Activated T-cell treated with anti-CD3 and anti-CD28 coated beads, Interleukin-2, amount 50 U/mL, for 4 hours (primary cell): ENCODE results near the gene A1BG. TPM values are rescaled to one million over a fixed set of nuclear protein-coding genes. Genes with fewer than 3 reads are reported as not detected.

Experiments
- ATAC-seq, 2 donors: fragments of 200-7000 bp; cut with Tn5 transposase; one replicate each; pipeline ENCODE4 v1.10.0; 2021
- DNase-seq: peaks from one replicate; pipeline ENCODE4 v3.0.0-alpha.2; 2020
- H3K27me3 Mint-ChIP-seq: one replicate; pipeline ENCODE4 v1.8.0; 2021; ENCODE audit warnings: low read depth, mixed read lengths
- H3K36me3 Mint-ChIP-seq: one replicate; pipeline ENCODE4 v1.8.0; 2022; ENCODE audit warnings: mixed read lengths; ENCODE audit not compliant: insufficient read depth
- H3K4me1 Mint-ChIP-seq: one replicate; pipeline ENCODE4 v1.8.0; 2021; ENCODE audit warnings: low read depth, mixed read lengths
- H3K4me3 Mint-ChIP-seq: one replicate; pipeline ENCODE4 v1.8.0; 2021; ENCODE audit warnings: mild to moderate bottlenecking, moderate library complexity, mixed read lengths
- H3K9me3 Mint-ChIP-seq: one replicate; pipeline ENCODE4 v1.8.0; 2021; ENCODE audit warnings: mixed read lengths
- total RNA-seq, 3 donors: library from RNA; stranded (reverse); gene quantifications; one replicate each; pipeline ENCODE4 v1.2.1, GENCODE V29; 2021

Gene A1BG
- total RNA-seq: 10 to 100 TPM in 2 of 3 donors, 1 to 10 TPM in 1; 9.0 to 12.0 (median 11.5) TPM

DNA sequence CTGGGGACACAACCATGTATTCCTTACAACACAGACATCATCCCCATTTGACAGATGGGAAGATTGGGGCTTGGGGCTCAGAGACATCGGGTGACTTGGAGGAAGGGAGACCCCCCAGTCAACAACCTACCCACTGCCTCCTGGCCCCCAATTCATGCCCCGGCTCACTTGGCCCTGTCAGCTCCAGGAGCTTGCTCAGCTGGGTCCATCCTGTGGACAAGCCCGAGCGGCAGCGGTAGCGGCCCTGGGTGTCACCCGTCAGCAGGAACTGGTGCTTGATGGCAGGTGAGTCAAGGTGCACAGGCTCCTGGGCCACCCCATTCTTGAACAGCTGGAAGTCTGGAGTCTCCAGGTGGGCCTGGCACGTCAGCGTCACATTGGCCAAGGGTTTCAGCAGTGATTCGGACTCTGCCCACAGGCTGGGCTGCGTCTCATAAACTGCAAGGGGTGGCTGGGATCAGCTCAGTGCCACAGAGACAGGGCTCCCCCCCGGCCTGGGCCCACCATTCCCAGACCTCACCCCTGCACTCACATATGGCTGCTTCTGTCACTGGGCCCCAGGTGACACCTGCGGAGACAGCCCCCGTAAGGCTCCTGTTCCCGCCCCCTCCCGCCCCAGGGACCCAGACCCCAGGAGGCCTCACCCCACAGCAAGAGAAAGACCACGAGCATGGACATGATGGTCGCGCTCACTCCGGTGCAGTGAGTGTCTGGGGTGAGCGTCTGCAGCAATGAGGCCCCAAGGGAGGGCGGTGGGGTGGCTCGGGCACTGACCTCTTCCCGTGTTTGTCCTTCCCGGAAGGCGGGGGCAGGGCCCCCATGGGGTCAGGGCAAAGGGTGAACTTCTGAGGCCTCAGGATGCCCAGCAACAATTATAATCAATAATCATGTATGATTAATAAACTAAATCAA, at the start of gene A1BG:
Gene A1BG (minus strand): TSS at position 733 of the 912 bp plus-strand sequence. CDS start 55 bp downstream, at position 678.
- H3K4me1 Mint-ChIP-seq: peaks cover 34% of the 10 kb centered on the region
- no peaks in the 10 kb centered on the region for H3K9me3 Mint-ChIP-seq
- H3K4me3 Mint-ChIP-seq: no peak within 1 kb of the TSS
- no peak for ATAC-seq
- H3K36me3 Mint-ChIP-seq: peaks cover 3% of the 10 kb centered on the region
- peaks cover 1% of the 10 kb centered on the region for H3K27me3 Mint-ChIP-seq
- no peak for DNase-seq

GRCh38 chr19:58401840-58402421, 48.6 kb upstream of the A1BG start:
- DNase-seq: no peak
- peaks cover 15% of the 10 kb centered on the region for H3K27me3 Mint-ChIP-seq

DNA sequence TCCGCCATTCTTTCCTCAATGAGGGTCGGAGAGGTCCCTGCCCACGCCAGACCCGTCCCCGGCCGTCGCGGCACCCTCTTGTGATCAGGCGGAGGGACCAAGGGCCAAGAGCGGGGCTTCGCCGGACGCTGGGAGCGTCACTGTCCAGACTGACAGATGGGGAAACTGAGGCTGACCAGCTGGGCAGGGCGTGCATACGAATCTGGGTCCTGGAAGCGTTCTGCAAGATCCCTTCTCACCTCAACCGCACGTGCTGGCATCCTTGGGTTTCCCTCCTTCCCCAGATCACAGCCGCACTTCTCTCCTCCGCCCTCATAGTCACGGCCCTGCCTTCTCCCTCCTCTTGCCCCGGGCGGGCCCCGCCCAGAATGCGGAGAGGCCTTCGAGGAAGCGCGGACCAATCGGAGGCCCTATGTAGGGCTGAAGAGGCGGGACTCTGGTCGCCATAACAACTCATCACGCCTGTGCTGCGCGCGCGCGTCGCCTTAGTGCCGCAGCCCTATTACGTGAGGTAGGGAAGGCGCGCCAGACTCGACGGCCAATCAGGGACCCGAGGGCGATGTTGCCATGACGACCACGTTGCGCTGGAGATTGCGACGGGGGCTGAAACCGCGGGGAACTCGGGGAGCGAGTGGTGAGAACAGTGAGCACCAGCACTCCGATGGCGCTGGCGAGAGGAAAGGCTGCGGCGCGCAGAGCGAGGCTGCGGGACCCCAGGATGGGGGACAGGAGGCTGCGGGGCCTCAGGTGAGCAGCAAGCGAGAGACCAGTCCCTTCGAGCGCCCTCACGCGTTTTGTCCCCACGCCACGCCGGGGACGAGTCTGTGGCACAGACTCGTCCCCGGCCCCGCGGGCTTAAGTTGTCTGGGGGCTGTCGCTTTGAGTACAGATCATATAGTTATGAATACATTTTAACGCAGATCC, 47.9 kb upstream of the A1BG start:
- Mint-ChIP-seq H3K4me3 (peak overlapping the region; percentile 79), H3K36me3 (no peaks in the 10 kb centered on the region), H3K9me3 (no peaks in the 10 kb centered on the region), H3K4me1 (peaks cover 12% of the 10 kb centered on the region), H3K27me3 (peaks cover 15% of the 10 kb centered on the region)
- peak; percentile 99 for DNase-seq
- peak; percentile 98 for ATAC-seq

More at GRCh38 chr19:58401840-58402421, 48.6 kb upstream of the A1BG start:
- peak overlapping the region; percentile 79 for H3K4me3 Mint-ChIP-seq
- ATAC-seq: no peak
- no peaks in the 10 kb centered on the region for H3K9me3 Mint-ChIP-seq
- no peaks in the 10 kb centered on the region for H3K36me3 Mint-ChIP-seq
- H3K4me1 Mint-ChIP-seq: peaks cover 14% of the 10 kb centered on the region

- H3K27me3 Mint-ChIP-seq: peaks cover 20% of the 10 kb centered on the region
- no peak for ATAC-seq
- DNase-seq: no peak
- H3K9me3 Mint-ChIP-seq: no peaks in the 10 kb centered on the region
- H3K4me1 Mint-ChIP-seq: peaks cover 12% of the 10 kb centered on the region
- peaks cover 3% of the 10 kb centered on the region for H3K36me3 Mint-ChIP-seq
- peak overlapping the region; percentile 79 for H3K4me3 Mint-ChIP-seq
These were observed 47.1 kb upstream of the A1BG start for GRCh38 chr19:58400316-58400915.

- Mint-ChIP-seq H3K4me3 (no peak overlapping the region), H3K9me3 (no peaks in the 10 kb centered on the region)
These were observed 46.6 kb upstream of the A1BG start for GRCh38 chr19:58399903-58400302.

DNA sequence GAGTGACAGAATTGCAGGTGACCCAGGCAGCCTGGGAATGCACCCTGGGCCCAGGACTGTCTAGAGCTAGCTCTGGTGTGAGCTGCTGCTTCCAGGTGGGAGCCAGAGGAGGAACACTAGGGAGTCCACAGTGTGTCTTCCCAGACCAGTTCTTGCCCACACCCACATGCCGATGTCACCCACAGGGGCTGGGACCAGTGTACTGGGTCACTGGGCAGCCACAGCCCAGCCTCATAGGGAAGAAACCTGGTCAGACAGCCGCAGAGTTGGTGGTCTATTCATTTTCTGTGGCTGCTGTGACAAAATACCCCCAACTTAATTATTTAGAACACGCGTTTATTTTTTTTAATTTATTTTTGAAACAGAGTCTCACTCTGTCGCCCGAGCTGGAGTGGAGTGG, 45.3 kb upstream of the A1BG start:
- no peaks in the 10 kb centered on the region for H3K9me3 Mint-ChIP-seq
- ATAC-seq: no peak
- H3K4me3 Mint-ChIP-seq: no peak overlapping the region

More at GRCh38 chr19:58399903-58400302, 46.6 kb upstream of the A1BG start:
- ATAC-seq: no peak
- Mint-ChIP-seq H3K27me3 (peaks cover 20% of the 10 kb centered on the region), H3K36me3 (peaks cover 5% of the 10 kb centered on the region), H3K4me1 (peaks cover 12% of the 10 kb centered on the region)
- DNase-seq: no peak

DNA sequence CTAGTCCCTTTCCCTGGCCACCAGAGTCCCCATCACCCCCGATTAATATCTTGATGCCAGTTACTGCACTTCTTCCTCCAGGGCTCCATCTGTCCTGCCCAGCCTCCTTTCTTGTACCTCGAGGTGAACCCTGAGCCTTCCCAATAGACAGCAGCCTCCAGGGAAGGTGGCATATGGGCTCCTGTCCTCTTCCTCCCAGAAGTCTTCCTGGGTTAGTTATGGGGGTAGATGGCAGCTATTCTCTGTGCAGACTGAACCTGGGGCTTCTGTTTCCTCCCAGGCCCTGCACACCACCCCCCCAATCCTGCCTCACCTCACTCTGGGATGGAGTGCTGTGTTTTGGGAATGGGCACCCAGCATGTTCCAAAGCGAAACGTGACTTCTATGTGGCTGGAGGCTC, 44.8 kb upstream of the A1BG start:
- Mint-ChIP-seq H3K36me3 (peaks cover 22% of the 10 kb centered on the region), H3K4me3 (no peak overlapping the region), H3K27me3 (peaks cover 20% of the 10 kb centered on the region), H3K4me1 (peaks cover 12% of the 10 kb centered on the region), H3K9me3 (no peaks in the 10 kb centered on the region)
- no peak for ATAC-seq
- no peak for DNase-seq

More for the DNA sequence above, 45.3 kb upstream of the A1BG start:
- peaks cover 18% of the 10 kb centered on the region for H3K36me3 Mint-ChIP-seq
- peaks cover 20% of the 10 kb centered on the region for H3K27me3 Mint-ChIP-seq
- DNase-seq: no peak
- peaks cover 12% of the 10 kb centered on the region for H3K4me1 Mint-ChIP-seq

GRCh38 chr19:58397533-58398037, 44.3 kb upstream of the A1BG start:
- Mint-ChIP-seq H3K4me1 (peaks cover 15% of the 10 kb centered on the region), H3K4me3 (no peak overlapping the region), H3K27me3 (peaks cover 20% of the 10 kb centered on the region), H3K36me3 (peaks cover 25% of the 10 kb centered on the region), H3K9me3 (no peaks in the 10 kb centered on the region)
- no peak for ATAC-seq
- no peak for DNase-seq

GRCh38 chr19:58396691-58397532, 43.6 kb upstream of the A1BG start:
- Mint-ChIP-seq H3K4me1 (peaks cover 15% of the 10 kb centered on the region), H3K4me3 (no peak overlapping the region), H3K27me3 (peaks cover 20% of the 10 kb centered on the region), H3K9me3 (no peaks in the 10 kb centered on the region), H3K36me3 (peaks cover 27% of the 10 kb centered on the region)
- no peak for DNase-seq
- no peak for ATAC-seq

GRCh38 chr19:58395979-58396627, 42.8 kb upstream of the A1BG start:
- no peaks in the 10 kb centered on the region for H3K9me3 Mint-ChIP-seq
- peak in 1 of 2 donors; percentile 9 for ATAC-seq
- peaks cover 13% of the 10 kb centered on the region for H3K4me1 Mint-ChIP-seq
- H3K27me3 Mint-ChIP-seq: peaks cover 20% of the 10 kb centered on the region
- H3K4me3 Mint-ChIP-seq: no peak overlapping the region
- peaks cover 29% of the 10 kb centered on the region for H3K36me3 Mint-ChIP-seq
- no peak for DNase-seq

GRCh38 chr19:58395220-58395978, 42.1 kb upstream of the A1BG start, which contains the start of gene RNF225:
Gene RNF225, plus strand, starts transcription at chr19:58395656. Its CDS starts 434 bp downstream, at chr19:58396090.
- peak; percentile 20 to 21 for ATAC-seq
- Mint-ChIP-seq H3K9me3 (no peaks in the 10 kb centered on the region), H3K4me1 (peaks cover 12% of the 10 kb centered on the region), H3K4me3 (no peak within 1 kb of the TSS), H3K27me3 (peaks cover 20% of the 10 kb centered on the region), H3K36me3 (peaks cover 35% of the 10 kb centered on the region)
- DNase-seq: no peak

DNA sequence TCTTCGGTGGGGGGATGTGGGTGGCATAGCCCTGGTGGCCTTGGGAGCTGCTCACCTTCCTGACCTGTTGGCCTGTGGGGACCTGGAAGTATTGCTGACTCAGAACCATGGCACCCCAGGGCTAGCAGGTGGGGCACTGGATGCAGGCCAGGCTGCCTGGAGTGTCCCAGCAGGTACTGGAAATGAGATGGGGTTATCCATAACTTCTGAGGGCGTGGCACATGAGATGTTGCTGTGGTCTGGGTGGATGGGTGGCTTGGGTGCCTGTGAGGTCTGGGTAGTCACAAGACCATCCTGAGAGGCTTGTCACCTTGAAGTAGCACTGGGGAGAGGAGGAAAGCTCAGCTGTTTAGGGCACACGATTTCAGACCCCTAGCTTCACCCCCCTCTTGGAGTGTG, 41.5 kb upstream of the A1BG start:
- ATAC-seq (peak in 1 of 2 donors; percentile 3), DNase-seq (no peak)
- H3K36me3 Mint-ChIP-seq: peaks cover 37% of the 10 kb centered on the region
- H3K4me3 Mint-ChIP-seq: no peak overlapping the region
- H3K9me3 Mint-ChIP-seq: no peaks in the 10 kb centered on the region
- peaks cover 20% of the 10 kb centered on the region for H3K27me3 Mint-ChIP-seq
- H3K4me1 Mint-ChIP-seq: peaks cover 11% of the 10 kb centered on the region
